Stimulated activated CD4-positive, alpha-beta T cell treated with anti-CD3 and anti-CD28 coated beads, Interleukin-15, amount 100 ng/mL, for 24 hours (primary cell): ENCODE data around the gene BET1.

Experiments
- DNase-seq: peaks from one replicate; pipeline ENCODE4 v3.0.0-alpha.2; 2020

BET1 gene

DNA sequence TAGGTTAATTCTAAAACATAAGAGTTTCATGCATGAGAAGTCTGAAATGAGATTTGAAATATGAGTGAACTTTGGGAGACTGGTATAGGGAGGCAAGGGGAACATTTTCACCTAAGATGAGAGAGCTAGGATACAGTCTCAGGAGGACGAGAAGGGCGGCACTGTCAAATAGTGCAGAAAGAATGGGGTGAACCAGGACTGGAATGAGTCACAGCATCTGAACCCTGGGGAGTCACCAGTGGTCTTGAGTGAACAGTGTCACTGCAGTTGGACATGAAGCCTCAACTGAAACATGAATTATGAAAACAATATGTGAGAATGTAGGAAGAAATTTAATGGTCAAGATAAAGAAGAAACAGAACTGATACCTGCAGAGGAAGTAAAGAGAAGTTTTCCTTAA lies 48.9 kb downstream of the BET1 start:
- no peak for DNase-seq

DNA sequence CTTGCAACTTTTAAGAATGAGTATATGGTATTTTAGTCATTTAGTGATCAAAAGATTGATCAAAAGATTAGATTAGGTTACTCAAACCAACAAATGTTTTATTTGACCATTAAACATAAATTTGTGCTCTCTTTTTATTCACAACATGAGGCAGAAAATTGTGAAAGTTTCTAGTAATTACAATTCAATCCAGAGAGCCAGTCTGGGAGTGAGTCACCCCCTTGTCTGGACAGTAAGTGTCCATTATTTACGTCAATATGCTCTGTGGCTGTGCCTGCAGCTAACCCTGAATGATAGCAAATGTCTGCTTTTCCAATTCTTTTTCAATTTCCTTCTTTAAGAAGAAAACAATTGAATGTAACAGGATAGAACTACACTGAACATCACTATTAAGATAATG lies 54.7 kb downstream of the BET1 start:
- no peak for DNase-seq

DNA sequence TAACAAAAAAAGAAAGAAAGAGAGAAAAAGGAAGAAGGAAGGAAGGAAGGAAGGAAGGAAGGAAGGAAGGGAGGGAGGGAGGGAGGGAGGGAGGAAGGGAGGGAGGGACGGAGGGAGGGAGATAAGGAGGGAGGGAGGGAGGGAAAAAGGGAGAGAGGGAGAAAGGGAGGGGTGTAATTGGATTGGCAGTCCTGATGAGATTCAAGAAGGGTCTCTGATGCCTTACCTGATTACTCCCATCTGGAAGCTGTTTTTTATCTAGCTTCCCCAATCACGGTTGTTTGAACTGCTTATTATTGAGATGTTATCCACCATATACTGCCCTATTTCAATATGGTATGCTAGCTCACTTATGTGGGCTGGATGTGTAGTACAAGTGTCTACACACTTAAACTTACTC lies 55.3 kb downstream of the BET1 start:
- DNase-seq, result no peak

DNA sequence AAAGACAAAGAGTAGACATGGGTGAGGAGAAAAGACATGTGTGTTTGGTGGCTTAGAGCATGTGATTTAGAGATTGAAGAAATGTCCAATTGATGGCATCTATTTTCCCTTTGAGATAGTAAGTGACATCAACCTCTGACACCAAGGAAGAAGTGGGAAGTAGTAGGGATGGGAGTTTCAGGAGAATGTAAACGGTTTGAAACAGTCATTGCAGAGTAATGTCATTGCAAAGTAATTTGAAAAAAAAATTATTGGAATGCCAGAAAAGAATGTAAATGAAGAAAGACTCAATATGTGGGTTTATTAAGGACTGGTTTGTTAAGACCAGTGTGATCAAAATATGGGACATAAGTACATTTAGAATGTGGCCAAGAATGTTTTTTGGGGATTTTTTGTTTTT lies 56.0 kb downstream of the BET1 start:
- DNase-seq, result no peak

DNA sequence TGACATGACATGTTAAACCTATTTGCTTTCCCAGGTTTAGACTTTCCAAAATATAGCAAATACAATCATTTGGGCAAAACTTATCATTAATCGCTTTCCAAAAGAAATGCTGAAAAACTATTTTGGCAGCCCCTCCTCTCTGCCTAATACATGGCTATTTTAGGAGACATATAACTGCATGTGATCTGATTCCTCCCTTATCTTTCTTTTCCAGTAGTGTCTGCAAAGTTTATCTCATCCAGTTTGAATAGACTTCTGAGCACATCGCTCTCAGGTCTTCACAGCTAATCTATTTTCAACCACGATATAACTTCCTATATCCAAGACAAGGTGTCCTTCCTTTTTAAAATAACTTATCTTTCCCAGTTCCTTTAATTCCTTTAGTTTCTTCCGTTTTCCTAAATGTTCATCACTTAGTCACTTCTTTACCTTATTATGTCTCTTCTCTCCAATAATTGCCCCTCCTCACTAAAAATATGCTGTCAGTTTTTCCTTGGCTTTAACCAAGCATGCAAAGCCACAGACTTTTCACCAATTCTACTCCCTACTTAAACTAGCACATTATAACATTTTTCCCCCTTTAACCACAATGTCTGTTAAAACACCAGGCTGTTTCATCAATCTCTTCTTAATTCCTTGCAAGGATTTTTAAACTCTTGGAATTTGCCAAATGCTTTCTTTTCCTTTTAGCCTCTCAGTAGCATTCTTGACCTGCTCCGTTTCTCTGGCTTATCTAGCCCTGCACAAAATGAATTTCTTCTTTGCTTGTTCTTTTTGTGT lies 58.2 kb downstream of the BET1 start:
- DNase-seq, result no peak

DNA sequence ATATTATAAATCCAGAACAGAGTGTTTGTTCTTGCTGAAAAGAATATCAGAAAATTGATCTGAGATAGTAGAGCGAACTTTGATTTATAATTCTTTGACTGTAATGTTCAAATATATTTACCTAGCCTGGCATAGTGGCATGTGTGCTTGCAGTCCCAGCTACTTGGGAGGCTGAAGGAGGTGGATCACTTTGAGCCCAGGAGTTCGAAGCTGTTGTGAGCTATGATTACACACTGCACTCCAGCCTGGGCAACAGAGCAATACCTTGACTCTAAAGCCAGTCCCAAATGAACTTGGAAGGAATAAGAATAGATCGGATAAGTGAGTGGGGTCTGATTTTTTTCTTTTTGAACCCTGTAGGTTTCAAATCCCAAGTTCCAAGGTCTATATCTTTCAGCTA lies 59.1 kb downstream of the BET1 start:
- DNase-seq, result no peak

DNA sequence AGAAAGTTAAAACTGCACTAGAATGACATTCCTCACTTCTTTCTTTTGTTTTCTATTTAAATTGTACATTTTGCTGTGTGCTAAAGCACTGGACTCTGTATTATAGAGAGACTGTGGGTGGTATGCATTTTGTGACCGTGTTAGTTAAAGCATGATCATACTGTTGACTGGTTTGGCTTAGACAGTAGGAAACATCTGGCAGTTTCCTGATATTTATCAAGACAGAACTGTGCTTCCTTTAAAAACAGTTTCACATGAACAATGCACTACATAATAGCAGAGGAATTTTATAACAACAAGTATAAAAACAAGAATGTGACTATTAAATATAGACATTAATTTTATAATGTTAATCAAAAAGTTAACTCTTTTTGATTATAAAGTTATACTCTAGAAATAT lies 59.5 kb downstream of the BET1 start:
- DNase-seq, result no peak

DNA sequence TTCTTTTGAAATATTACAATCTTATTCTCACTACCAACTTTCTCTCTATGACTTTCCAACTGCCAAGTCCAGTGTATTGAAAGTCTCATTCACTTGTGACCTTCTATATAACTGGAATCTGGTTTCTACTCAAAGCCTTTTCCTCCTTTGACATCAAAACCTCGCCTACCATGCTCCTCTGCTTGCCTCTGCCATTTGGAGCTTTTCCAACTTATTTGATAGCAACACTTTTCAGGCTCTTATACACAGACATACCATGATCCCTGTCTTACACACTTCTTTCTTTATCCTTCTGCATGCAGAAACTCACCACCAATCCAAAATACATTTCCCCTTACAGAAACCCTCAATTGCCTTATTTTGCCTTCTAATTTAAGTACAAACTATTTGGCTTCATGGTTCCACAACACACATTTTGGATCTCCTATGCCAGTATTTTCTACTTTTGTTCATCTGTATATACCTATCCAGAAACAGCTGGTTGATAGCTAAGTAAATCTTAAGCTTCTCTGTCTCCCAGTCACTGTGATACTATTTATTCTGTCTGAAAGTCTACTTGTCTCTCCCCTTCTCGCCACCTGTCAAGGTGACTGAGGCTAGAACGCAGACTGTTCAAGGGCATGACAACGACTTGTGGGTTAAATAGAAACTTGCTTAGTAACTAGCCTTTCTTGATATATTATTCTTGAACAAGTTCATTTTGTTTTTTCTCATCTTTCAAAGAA lies 60.2 kb downstream of the BET1 start:
- DNase-seq, result no peak
